Spleen (tissue), 7 donors: Measurements from ENCODE around the gene SRSF12.
A peak's percentile ranks its signal among the peaks of the same experiment; 100 is the strongest.

Experiments
- CTCF ChIP-seq, 11 experiments: fragments of 200-600 bp in 7 of 11; fragments of 450-650 bp in 4 of 11; sonication (generic) in 4 of 11; IDR thresholded peaks in 8 of 11; conservative IDR thresholded peaks in 3 of 11; 1 replicate in 7 of 11; 2 replicates in 4 of 11; pipeline versions ENCODE4 v1.4.0 to v1.8.0; 2016 to 2021; ENCODE audit warnings: antibody characterized with exemption in 11 of 11, inconsistent platforms in 4 of 11, mild to moderate bottlenecking in 1 of 11
- POLR2A ChIP-seq, 3 donors: fragments of 450-650 bp; IDR thresholded peaks; one replicate each; pipeline ENCODE4 v1.5.1; 2017; ENCODE audit warnings: antibody characterized with exemption in 3 of 3, mild to moderate bottlenecking in 1 of 3
- donor health status: DM: no; HTN: no; CAD: no; lungs with moderate emphysema.
- donor health status: DM: no; HTN: no; CAD: no.
- donor health status: DM: no; HTN: no; CAD: no.

GRCh38 chr6:89081423-89082322, 36.2 kb downstream of the SRSF12 start:
- TF ChIP-seq POLR2A (IDR thresholded peaks at IDR 0.05) (peak in 2 of 3 donors; percentile 24 to 43), CTCF (IDR thresholded peaks at IDR 0.05 in 8 of 11, conservative IDR thresholded peaks at IDR 0.05 in 3 of 11) (peak in 2 of 11 experiments; percentile 9 to 39)
